ENCODE data around the gene LRFN2.
A peak's percentile ranks its signal among the peaks of the same experiment; 100 is the strongest.

The LRFN2 gene

DNA sequence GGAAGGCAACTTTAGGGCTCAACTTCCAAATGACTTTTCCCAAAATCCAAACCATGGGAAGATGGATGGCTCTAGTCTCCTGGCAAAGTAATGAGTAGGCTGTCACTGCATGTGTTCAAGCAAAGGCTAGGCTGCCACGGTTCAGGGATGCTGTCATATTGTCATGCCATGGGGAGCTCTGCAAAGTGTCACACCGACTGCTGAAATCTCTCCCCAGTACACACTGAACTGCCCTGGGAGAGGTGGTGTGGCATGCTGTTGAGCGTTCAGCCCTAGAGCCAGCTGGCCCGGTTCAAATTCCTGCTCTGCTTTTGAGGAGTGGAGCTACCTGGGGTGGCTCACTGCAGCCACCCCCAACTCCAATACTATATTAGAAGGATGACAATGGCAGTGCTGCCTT, 115.9 kb downstream of the LRFN2 start:
- no peak for DNase-seq

DNA sequence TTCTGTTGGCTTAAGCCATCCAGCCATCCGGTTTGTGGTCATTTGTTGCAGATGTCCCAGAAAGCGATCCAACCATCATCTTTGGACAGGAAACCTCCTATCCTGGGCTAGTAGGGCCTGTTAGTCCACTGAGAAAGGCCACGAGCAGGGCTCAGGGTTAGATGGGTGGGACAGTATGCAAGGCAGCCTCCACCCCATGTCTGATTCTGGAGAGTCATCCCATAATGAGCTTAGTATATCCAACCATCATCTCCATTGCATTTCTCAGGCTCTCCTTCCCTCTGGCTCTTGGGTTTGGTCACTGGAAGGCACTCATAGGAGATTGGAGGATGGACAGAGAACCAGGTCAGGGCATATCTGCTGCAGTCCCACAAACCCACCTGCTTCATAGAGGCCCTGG, 117.8 kb downstream of the LRFN2 start:
- DNase-seq, result no peak

DNA sequence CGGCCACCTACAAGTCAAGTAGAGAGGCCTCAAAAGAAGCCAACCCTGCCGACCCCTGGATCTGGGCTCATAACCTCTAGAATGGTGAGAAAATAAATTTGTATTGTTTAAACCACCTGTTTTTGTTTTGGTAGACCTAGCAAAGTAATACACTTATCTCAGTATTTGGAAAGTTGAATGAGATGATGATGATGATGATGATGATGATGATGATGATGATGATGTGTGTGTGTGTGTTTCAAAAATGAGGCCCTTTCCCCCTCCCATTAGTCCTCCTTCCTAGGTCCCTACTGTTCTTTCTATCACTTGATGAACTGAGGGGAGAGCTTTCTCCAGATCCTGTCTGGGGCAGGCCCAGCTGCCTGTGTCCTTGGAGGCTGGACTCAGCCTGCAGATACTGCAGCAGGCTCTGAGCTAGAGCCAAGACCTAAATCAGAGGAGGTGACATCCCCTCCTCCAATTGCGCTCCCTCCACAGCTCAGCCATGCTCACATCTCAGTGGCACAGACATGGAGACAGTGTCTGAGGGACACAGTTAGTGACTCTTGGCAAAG, 120.1 kb downstream of the LRFN2 start:
- DNase-seq, result no peak

DNA sequence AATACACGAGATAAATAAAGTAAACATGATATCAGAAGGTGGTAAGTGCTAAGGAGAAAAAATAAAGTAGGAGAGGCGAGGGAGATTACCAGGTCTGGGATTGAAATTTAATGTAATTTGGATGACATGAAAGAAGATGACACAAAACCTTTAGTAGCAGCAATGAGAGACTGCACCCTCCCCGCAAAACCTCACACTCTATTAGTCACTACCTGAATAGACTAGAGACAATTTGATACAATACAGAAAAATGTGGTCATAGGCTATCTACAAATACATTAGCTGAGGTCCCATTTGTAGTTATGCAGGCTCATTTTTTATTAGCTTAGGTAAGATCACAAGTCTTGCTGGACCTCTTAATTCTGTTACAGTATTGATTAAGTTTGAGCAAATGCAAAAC, 125.5 kb downstream of the LRFN2 start:
- DNase-seq, result no peak

DNA sequence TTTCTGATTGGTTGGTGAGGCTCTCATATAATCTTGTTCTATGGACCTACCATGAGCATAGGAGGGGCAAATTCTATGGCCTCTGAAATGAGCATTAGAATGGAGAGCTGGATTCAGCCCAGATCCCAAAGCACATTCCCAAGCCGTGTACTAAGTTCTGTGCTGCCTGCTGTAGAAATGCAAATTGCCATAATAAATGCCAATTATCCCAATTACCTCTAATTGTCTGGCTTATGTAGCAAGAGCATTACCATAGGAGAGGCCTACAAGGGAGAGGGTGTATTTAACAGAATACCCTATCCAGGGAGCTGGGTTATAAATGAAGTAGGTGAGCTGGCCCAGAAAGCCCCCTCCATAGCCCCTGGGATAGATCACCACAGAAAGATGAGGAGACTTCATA, 126.8 kb downstream of the LRFN2 start:
- no peak for DNase-seq

DNA sequence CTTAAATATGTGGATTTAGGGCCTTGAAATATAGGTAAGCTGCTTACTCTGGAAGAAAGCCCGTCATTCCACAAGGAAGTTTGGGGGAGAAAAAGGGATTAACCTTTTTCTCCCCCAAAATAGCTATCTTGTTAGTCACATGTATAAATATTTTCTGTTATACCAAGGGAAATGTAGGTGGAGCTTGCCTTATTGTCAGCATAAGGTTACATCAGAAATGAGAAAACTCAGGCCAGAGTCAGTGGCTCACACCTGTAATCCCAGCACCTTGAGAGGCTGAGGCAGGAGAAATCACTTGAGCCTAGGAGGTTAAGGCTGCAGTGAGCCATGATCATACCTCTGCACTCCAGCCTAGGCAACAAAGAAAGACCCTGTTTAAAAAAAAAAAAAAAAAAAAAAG, 129.9 kb downstream of the LRFN2 start:
- no peak for DNase-seq

DNA sequence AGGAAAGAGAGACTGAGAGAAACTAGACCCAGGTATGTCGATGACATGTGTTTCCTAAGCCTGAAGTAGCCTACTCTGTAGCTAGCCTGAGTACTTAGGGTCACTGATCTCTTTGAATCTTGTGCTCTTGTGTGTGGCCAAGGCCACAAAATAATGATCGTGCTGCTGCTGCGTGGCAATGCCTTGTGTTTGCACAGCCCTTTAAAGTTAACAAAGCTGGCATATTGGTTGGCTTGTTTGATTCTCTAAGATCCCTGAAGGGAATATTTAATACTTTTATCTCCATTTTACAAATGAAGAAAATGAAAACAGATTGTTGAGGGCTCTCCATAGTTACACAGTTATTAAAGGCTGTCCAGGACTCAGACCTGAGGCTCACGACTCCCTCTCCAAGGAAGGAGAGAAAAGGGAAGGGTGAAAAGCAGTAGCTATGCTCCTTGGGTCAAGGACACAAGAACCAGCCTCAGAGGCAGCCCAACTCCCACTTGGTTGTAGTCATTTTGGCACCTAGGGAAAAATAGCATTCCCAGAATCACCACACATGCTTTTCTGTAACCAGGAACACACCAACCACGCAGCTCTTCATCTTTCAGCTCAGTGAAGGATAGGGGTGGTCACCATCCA, 130.7 kb downstream of the LRFN2 start:
- no peak for DNase-seq

DNA sequence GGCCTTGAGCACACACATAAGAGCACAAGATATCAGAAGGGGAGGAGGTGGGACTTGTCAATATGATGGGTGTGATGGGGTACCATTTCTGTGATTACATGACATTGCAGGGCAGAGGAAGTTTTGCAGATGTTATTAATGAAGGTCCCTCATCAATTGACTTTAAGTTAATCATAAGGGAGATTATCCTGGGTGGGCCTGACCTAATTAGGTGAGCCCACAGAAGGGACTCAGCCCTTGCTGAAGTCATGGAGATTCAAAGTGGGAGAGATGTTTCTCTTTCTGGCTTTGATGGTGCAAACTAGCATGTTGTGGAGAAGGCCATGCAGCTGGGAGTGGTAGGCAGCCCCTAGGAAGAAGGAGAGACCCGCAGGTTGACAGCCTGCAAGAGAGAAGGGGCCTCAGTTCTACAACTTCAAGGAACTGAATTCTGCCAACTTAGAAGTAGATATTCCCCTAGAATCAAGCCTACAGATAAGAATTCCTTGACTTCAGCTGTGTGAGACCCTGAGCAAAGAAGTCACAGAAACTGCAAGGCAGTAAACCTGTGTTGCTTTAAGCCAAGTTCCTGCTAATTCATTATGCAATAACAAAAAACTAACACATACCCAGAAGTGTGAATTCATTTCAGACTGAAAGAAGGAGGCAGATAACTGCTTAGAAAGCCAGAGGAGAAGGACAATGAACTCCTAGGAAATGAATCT, 131.3 kb downstream of the LRFN2 start:
- DNase-seq, result no peak

DNA sequence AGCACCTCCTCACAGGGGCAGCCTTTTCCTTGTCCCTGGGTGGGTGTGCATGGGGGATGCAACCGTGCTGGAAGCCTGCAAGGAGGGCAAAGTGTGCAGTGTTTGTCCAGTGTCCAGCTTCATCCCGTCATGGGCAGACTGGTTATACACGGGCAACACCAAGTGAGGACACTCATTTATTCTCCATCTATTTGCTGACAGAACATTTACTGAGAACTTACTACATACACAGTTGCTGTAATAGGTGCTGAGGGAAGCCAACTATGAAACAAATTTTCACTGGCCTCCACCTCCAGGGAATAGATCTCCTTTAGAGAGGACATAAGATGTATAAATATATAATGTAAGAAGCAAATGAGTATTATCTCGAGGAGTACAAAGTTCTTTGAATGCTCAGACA, 136.7 kb downstream of the LRFN2 start:
- DNase-seq, result no peak

DNA sequence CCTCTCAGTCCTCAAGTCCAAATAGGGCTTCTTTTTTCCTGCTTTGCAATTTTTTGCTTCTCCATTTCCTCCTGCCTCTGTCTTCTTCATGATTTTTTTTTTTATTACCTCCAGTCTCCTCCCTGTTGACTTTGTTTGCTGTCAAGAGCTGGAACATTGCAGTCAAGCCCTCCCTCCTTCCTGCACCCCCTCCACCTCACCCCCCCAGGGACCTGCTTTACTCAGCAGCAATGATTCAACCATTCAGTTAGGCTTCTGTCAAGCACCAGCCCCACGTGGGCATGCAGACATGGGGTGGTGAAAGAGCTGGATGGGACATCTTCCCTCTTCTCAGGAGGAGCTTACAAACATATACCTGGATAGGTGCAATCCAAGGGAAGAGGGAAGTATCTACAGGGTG, 142.4 kb downstream of the LRFN2 start:
- DNase-seq, result no peak

DNA sequence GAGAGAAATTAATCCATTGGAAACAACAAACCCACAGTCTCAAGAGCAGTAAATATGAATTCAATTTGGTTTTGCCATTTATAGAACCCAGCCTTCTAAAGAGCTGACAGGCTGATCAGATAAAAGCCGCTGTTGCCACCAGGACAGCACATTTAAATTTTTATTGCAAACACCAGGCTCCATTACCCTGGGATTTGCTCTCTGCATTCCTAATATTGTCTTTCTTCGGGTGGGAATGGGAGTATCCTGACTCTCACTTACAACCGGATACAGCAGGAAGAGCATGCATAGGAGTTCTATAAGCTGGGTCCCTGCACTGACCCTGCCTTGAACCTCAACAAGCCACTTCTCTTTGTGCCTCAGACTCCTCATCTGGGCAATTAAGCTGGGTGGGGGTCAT, 142.9 kb downstream of the LRFN2 start:
- no peak for DNase-seq

DNA sequence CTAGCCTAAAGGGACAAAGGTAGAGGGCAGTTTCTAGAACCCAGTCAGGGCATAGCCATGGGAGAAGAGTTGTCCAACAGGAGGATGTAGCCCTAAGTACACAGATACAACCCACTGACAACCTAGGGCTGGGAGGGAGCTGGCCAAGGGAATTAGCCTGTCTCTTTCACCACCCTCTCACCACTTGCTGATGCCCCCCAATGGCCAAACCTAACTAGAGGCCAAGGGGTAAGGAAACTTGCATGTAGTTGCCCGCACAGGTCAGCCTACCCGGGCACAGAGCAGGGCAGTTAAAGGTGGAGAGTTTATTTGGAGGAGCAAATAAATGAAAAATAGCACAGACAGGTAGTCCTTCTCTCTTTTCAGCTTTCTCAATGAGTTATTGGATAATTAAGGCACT, 143.3 kb downstream of the LRFN2 start:
- DNase-seq, result no peak

DNA sequence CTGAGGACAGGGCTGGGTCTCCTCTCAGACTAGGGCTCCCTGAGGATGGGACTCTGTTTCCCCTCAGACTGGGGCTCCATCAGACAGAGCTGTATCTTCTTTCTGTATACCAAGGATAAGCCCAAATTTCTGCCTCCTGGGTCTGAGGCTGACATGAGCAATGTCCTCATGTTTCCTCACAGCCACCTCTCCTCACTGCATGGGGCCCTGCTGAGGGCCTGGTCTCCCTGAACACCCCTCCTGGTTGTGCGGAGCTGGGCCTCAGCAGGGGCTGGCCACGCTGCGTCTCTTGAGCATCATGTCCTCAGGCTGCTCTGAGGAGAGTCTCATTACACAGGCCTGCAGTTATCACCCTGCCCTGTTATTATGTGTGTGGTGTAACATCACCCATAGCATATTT, 144.6 kb downstream of the LRFN2 start:
- peak; percentile 18 for DNase-seq

DNA sequence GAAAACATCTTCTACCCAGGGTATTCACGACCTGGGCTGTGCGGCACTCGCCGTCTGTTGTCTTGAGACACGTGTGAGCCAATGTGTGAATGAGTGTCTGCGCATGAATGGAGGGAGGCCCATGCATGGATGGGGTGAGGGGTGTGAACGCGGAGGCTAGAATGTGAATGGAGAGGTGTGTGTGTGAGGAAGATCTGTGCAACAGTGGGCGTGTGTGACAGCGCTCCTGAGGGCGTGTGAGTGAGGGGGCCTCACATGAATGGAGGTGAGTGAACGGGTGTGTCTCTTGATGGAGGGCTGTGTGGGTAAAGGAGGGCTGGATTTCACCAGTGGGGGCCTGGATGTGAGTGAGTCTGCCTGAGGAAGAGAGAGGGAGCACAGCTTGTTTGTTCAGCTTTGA, 146.0 kb downstream of the LRFN2 start:
- DNase-seq, result no peak

DNA sequence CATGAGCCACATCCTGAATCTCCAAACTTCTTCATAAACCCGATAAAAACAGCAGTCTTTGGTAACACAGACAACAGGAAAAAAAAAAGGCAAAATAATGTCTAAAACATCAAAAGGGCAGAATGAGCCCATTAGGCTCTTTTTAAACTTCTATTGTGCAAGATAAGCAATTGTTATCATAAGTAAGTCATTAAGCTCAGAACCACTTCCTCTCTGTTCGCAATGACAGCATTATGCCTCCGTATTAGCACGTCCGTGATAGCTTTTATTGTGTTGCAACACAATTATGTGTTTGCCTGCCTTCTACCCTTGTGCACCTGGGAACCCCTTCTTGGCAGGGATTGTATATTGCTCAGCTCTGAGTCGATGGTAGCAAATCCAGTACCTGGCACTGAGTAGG, 147.1 kb downstream of the LRFN2 start:
- DNase-seq, result no peak

DNA sequence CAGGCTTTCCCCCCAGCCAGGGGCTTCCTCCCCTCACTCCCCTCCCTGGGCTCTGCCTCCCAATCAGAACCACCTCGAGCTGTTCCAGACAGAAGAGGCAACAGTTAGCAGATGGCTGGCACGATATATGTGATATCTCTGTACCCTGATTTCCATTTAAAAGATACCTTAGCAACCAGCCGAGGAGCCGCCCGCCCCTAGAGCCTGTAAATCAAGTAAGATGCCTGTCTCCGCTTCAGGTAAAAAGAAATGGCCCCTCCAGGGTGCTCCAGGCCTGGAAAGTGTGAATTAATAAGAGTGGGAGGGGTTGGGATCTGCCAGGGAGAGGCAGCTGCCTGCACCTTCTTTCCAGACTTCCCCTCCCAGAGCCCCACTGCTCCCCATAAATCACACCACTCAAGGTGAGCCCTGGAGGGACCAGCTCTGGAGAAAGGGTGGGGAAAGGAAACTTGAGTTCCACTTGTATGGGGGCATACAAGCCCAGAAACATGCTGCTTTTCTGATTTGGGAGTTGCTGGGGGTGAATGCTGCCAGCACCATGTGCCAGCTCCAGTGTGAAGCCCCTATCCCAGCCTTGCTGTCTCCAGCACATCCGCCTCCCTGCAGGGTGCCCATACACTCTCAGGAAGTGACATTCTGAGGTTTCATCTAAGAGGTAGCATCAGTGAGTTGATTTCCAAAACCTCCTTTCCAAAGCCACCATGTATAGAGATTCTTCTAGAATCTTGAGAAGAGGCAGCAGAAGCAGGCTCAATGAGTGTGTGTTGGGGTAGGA, 148.0 kb downstream of the LRFN2 start:
- no peak for DNase-seq

DNA sequence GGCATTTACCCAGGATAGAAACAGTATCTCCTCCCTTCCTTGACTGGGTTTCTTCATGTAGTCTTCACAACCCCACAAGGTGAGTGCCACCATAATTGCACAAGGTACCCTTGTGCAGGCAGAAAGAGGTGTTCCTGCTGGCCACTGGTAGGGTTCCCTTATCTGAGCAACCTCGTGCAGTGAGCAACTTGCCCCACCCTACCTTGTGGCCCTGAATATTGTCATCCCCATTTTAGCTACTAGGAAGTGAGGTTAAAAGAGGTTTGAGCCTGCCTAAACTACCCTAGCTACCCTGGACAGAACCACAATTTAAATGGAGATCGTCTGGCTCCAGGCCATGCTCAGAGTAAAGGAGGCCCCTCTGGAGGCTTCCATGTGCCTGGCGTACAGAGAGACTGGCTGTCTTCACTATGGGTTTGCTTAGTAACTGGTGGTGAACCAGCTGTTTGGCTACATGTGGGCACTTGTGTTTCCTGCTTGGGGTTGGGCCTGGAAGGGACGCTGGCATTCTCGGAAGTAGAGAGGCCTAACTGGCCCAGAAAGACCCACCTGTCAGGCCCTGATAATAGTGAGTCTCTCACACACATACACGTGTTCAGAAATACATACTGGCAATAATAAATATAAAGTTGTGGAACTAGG, 148.8 kb downstream of the LRFN2 start:
- no peak for DNase-seq

DNA sequence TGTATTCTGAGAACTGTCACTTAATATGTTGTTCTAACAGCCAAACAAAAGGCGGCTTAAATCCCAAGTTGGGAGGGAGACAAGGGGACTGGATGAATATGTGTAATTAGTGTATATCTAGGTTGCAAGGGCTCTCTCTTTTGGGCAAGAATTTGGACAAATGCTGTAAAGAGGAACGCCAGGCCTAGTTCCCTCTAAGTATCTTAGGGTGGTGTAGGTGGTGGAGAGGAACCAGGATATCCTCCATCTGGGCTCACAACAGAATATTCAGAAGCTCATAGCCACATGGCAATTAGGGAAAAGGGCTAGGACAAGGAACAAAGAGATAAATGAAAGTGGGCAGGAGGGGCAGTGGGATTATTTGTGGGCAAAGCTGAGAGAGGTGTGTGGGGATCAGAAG, 149.5 kb downstream of the LRFN2 start:
- DNase-seq, result no peak

DNA sequence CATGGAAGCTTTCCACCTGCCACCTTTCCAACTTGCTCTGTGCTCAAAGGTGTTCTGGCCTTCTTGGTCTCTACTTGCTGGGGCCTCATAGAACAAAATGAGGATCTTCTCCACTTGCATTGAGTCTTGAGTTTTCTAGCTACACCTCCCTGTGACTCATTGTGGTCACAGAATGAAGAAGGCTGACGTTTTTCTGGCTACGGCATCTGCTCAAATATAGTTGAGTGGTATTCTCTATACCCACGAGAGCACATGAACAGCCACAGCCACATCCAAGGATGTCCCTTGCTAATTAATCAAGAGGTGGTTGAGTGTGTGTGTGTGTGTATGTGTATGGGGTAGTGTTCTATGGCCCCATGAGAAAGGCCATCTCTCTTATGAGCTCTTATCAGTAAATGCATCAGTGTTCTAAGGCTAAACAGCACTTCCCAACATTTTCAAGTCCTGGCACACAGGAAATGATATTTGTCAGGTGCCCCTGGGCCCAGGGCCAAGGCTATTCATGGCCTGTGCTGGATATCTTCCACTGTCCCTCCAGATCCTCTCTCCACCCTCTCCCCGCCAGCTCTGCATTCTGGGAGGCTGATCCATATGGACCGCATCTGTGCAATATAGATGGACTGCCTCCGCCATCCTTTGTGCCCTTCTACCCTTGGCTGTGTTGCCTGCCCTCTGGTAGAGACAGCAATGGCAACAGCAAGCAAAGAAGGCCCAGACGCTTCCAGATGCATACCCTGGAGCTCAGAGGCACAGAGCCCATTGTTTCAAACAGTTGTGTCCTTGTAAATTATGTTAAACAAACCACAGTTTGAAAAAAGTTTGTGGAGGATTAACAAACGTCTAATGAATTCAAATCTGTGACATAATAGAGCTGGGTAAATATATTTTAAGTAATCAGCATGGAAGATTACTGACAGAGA, 150.2 kb downstream of the LRFN2 start:
- no peak for DNase-seq

DNA sequence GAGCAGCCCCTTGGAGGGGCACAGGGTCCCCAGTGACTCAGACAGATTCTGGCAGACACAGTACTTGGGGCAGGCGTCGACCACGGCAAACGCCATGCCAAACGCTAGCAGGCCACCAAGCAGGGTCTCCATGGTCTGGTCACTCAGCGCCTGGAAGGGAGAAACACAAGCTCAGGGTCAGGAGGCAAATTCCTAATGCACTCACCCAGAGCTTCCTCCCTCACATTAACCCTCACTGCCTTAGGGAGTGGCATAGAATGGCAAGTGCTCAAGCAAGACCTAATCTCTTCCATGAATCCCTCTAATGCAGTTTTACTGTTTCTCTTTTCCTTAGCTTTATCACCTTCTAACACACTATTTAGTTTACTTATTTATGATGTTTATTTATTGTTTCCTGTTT, 154.2 kb downstream of the LRFN2 start:
- DNase-seq, result no peak

DNA sequence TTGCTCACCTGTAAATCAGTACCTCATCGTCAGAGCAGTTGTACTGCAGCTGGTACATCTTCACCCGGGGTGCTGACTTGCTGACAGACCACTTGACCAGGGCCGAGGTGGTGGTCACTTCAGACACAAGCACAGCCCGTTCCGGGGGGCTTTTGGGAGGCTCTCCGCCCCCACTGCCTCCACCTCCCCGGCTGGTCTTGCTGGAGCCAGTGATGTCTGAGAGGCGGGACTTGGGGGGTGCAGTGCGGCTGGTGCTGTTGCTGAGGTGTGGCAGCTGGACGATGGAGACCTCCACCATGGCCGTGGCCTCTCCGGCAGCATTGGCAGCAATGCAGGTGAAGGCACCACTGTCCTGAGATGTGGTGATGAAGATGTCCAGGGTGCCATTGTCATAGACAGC, 155.5 kb downstream of the LRFN2 start:
- no peak for DNase-seq

DNA sequence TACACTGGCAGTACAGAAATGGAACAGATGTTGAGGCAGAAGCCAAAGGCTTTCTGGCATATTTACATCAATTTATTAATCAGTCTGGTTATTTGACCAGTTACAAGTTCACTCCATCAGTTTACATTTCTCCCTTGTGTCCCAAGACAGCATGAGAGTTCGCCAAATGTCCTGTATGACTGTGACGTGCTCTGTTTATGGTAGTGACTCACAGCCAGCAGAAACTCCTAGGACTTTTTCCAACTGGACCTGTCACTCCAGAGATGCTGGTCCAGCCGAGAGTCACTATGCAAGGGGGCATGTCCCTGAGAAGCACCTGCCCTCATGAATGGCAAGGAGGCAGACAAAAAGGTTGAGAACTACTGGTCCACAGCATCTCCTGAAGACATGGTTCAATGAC, 160.0 kb downstream of the LRFN2 start:
- no peak for DNase-seq

Data from retina (tissue), 1 donor.